HCT116 (cell line): Measurements from ENCODE around the gene MALRD1. TPM values are rescaled to one million over a fixed set of nuclear protein-coding genes. Genes with fewer than 3 reads are reported as not detected.

Experiments
- ATAC-seq: fragments of 200-7000 bp; cut with Tn5 transposase; 2 replicates; pipeline ENCODE4 v1.9.1; 2020; ENCODE audit warnings: mild to moderate bottlenecking, moderate library complexity
- BruUV-seq: library from RNA; stranded (reverse); fragments of 400-500 nt; replicated peaks from 2 replicates; lab custom pipeline; 2021; lab: Mats Ljungman, UMichigan
- CTCF ChIA-PET: fragments of 300-600 bp; sonication (Branson Sonifier 250); formaldehyde crosslinking; loops from one replicate; lab custom pipeline; 2021; ENCODE audit warnings: antibody characterized with exemption; lab: Charles Lee
- POLR2A ChIA-PET: fragments of 300-600, 350-600 bp; sonication (Branson Sonifier 250); formaldehyde crosslinking; loops from one replicate; lab custom pipeline; 2021; ENCODE audit warnings: antibody characterized with exemption; lab: Charles Lee
- RAD21 ChIA-PET, 2 experiments: fragments of 300-600 bp; sonication (Branson Sonifier 250); formaldehyde crosslinking; loops; one replicate each; lab custom pipeline; 2023; ENCODE audit warnings: low total read pairs in 2 of 2; ENCODE audit not compliant: uncharacterized antibody in 2 of 2, unreplicated experiment in 2 of 2, low non-redundant PET in 1 of 2; lab: Charles Lee
- DNase-seq: peaks from one replicate; pipeline ENCODE4 v3.0.0-alpha.2; 2010; ENCODE audit warnings: low read depth, low spot score
- H2AFZ ChIP-seq: fragments of 200-600 bp; shearing (Covaris generic), sonication (generic); 2 replicates; pipeline ENCODE4 v1.6.1; 2017; ENCODE audit warnings: low read depth, mixed run types, mixed read lengths, antibody characterized with exemption, low read length; ENCODE audit not compliant: poor library complexity, severe bottlenecking
- H3K27ac ChIP-seq: 2 replicates; pipeline ENCODE4 v1.5.1; 2012; ENCODE audit warnings: low read depth, low read length
- H3K27me3 ChIP-seq: fragments of 200-600 bp; sonication (generic); 2 replicates; pipeline ENCODE4 v1.6.1; 2016; ENCODE audit warnings: mixed run types, low read length, mixed read lengths; ENCODE audit not compliant: insufficient read depth
- H3K36me3 ChIP-seq, 2 experiments: fragments of 200-500 bp in 1 of 2; fragments of 200-600 bp in 1 of 2; sonication (Bioruptor generic) in 1 of 2; sonication (generic) in 1 of 2; 2 replicates each; pipeline versions ENCODE4 v1.5.1 to v1.6.1; 2014 to 2016; ENCODE audit warnings: low read length in 2 of 2, inconsistent platforms in 1 of 2, mixed read lengths in 1 of 2, mixed run types in 1 of 2; ENCODE audit not compliant: insufficient read depth in 2 of 2, control insufficient read depth in 1 of 2
- H3K4me1 ChIP-seq, 2 experiments: fragments of 200-600 bp in 1 of 2; sonication (generic) in 1 of 2; 2 replicates each; pipeline versions ENCODE4 v1.5.1 to v1.6.1; 2012 to 2017; ENCODE audit warnings: low read length in 2 of 2, inconsistent platforms in 1 of 2, mild to moderate bottlenecking in 1 of 2, mixed read lengths in 1 of 2, mixed run types in 1 of 2, moderate library complexity in 1 of 2; ENCODE audit not compliant: insufficient read depth in 2 of 2, control insufficient read depth in 1 of 2
- H3K4me2 ChIP-seq: fragments of 200-600 bp; sonication (generic); 2 replicates; pipeline ENCODE4 v1.6.1; 2017; ENCODE audit warnings: mixed run types, low read length, mixed read lengths
- H3K4me3 ChIP-seq, 2 experiments: fragments of 200-600 bp in 1 of 2; sonication (generic) in 1 of 2; replicated peaks in 1 of 2; 2 replicates each; pipeline ENCODE4 v1.5.1; 2011 to 2016; ENCODE audit warnings: low read length in 2 of 2, control low read depth in 1 of 2, low read depth in 1 of 2, mild to moderate bottlenecking in 1 of 2, mixed read lengths in 1 of 2, mixed run types in 1 of 2
- H3K79me2 ChIP-seq: fragments of 200-600 bp; sonication (generic); 2 replicates; pipeline ENCODE4 v1.6.1; 2017; ENCODE audit warnings: mild to moderate bottlenecking, mixed run types, low read length, moderate library complexity, mixed read lengths; ENCODE audit not compliant: insufficient read depth
- H3K9ac ChIP-seq: fragments of 200-600 bp; sonication (generic); 2 replicates; pipeline ENCODE4 v1.6.1; 2016; ENCODE audit warnings: low read length, mixed read lengths
- H3K9me2 ChIP-seq: fragments of 200-600 bp; sonication (generic), shearing (Covaris generic); 2 replicates; pipeline ENCODE4 v1.6.1; 2017; ENCODE audit warnings: mixed run types, mild to moderate bottlenecking, moderate library complexity; ENCODE audit not compliant: insufficient read depth
- H3K9me3 ChIP-seq, 2 experiments: fragments of 200-500 bp in 1 of 2; fragments of 200-600 bp in 1 of 2; sonication (Bioruptor generic) in 1 of 2; sonication (generic) in 1 of 2; 2 replicates each; pipeline ENCODE4 v1.6.1; 2014 to 2017; ENCODE audit warnings: low read length in 2 of 2, mixed read lengths in 2 of 2, inconsistent platforms in 1 of 2, low read depth in 1 of 2, mild to moderate bottlenecking in 1 of 2, mixed run types in 1 of 2, moderate library complexity in 1 of 2; ENCODE audit not compliant: control insufficient read depth in 1 of 2, insufficient read depth in 1 of 2
- H4K20me1 ChIP-seq: fragments of 200-600 bp; sonication (generic), shearing (Covaris generic); 2 replicates; pipeline ENCODE4 v1.6.1; 2017; ENCODE audit warnings: mixed run types, mild to moderate bottlenecking, moderate library complexity; ENCODE audit not compliant: insufficient read depth
- ATF3 ChIP-seq: IDR thresholded peaks from 2 replicates; pipeline ENCODE4 v1.6.1; 2012
- CBX3 ChIP-seq: IDR thresholded peaks from 2 replicates; pipeline ENCODE4 v1.6.1; 2012; ENCODE audit warnings: low read depth
- CTCF ChIP-seq, 3 experiments: fragments of 200-600 bp in 1 of 3; sonication (generic) in 1 of 3; IDR thresholded peaks in 2 of 3; conservative IDR thresholded peaks in 1 of 3; 2 replicates each; pipeline ENCODE4 v1.5.1; 2012 to 2017; ENCODE audit warnings: low read depth in 2 of 3, low read length in 2 of 3, antibody characterized with exemption in 1 of 3, borderline replicate concordance in 1 of 3, control low read depth in 1 of 3, mild to moderate bottlenecking in 1 of 3, mixed read lengths in 1 of 3, mixed run types in 1 of 3, moderate library complexity in 1 of 3; ENCODE audit not compliant: insufficient read depth in 1 of 3
- ELF1 ChIP-seq: IDR thresholded peaks from 2 replicates; pipeline ENCODE4 v1.6.1; 2012; ENCODE audit warnings: low read depth, borderline replicate concordance
- EZH2 ChIP-seq: fragments of 200-600 bp; sonication (generic); IDR thresholded peaks from 2 replicates; pipeline ENCODE4 v1.6.1; 2017; ENCODE audit warnings: antibody characterized with exemption, mixed run types
- POLR2AphosphoS5 ChIP-seq: IDR thresholded peaks from 2 replicates; pipeline ENCODE4 v1.6.1; 2011; ENCODE audit warnings: mild to moderate bottlenecking, low read depth, low read length, moderate library complexity
- RAD21 ChIP-seq: IDR thresholded peaks from 2 replicates; pipeline ENCODE4 v1.6.1; 2012; ENCODE audit warnings: low read depth, mild to moderate bottlenecking
- SIN3A ChIP-seq: IDR thresholded peaks from 2 replicates; pipeline ENCODE4 v1.6.1; 2012; ENCODE audit warnings: low read depth
- SRF ChIP-seq: IDR thresholded peaks from 2 replicates; pipeline ENCODE4 v1.6.1; 2012; ENCODE audit warnings: low read depth
- ZFX ChIP-seq: fragments of 450-650 bp; IDR thresholded peaks from 2 replicates; pipeline ENCODE4 v1.6.1; 2017
- intact Hi-C: fragments of 100-400 bp; cut with micrococcal nuclease; formaldehyde crosslinking; loops from 2 replicates; pipeline ENCODE4 v1.10.0; 2022
- total RNA-seq: library from RNA; stranded (reverse); gene quantifications from one replicate; pipeline ENCODE4 v1.2.1, GENCODE V29; 2021; ENCODE audit not compliant: unreplicated experiment

MALRD1 gene
- total RNA-seq, 1 experiment from 2014 or later, result not detected

- no peak for DNase-seq
- CTCF ChIA-PET, result no interaction called here
Measured at GRCh38 chr10:19071946-19072345, 23.3 kb downstream of the MALRD1 start.

More at GRCh38 chr10:19071946-19072345, 23.3 kb downstream of the MALRD1 start:
- H3K36me3 ChIP-seq, result no peaks in the 10 kb centered on the region
- ATAC-seq, result no peak
- no peak overlapping the region for H3K4me2 ChIP-seq
- peaks cover 3 to 36% of the 10 kb centered on the region in 2 experiments; a peak in 2 of 4 replicates for H3K9me3 ChIP-seq
- BruUV-seq, result no TSS peak
- ChIA-PET RAD21 (no interaction called here), POLR2A (no interaction called here)
- intact Hi-C loops, result no loop called here
- no peaks in the 10 kb centered on the region for H3K9me2 ChIP-seq
- H3K79me2 ChIP-seq, result no peaks in the 10 kb centered on the region
- no peak overlapping the region for H3K9ac ChIP-seq
- no peak overlapping the region for H3K4me3 ChIP-seq
- no peaks in the 10 kb centered on the region for H4K20me1 ChIP-seq
- TF ChIP-seq ZFX (no peak), ELF1 (no peak), RAD21 (no peak), SIN3A (no peak), ATF3 (no peak), SRF (no peak), CTCF (IDR thresholded peaks at IDR 0.05 in 2 of 3, conservative IDR thresholded peaks at IDR 0.05 in 1 of 3; ENCODE audit: borderline replicate concordance in 1 of 3, insufficient read depth in 1 of 3, low read depth in 2 of 3, low read length in 2 of 3) (no peak), POLR2AphosphoS5 (no peak), EZH2 (no peak), CBX3 (no peak)
- no peak overlapping the region for H2AFZ ChIP-seq
- no peaks in the 10 kb centered on the region for H3K4me1 ChIP-seq
- H3K27me3 ChIP-seq, result no peaks in the 10 kb centered on the region
- H3K27ac ChIP-seq, result no peak overlapping the region
